OCI-LY1 (cell line): ENCODE data around the gene HOXA9.

ENCODE experiments used
- H2AFZ ChIP-seq: fragments of 200-600 bp; sonication (generic), shearing (Covaris generic); 2 replicates; pipeline ENCODE4 v1.6.0; 2014; ENCODE audit warnings: antibody characterized with exemption, mild to moderate bottlenecking, low read length
- H3F3A ChIP-seq: fragments of 200-600 bp; sonication (generic), shearing (Covaris generic); 2 replicates; pipeline ENCODE4 v1.6.0; 2014; ENCODE audit warnings: mild to moderate bottlenecking, antibody characterized with exemption, low read length, moderate library complexity; ENCODE audit not compliant: insufficient read depth
- H3K27ac ChIP-seq: fragments of 200-600 bp; sonication (generic); 2 replicates; pipeline ENCODE4 v1.5.1; 2014; ENCODE audit warnings: low read length, mixed run types, mild to moderate bottlenecking, low read depth; ENCODE audit not compliant: poor library complexity, severe bottlenecking
- H3K27me3 ChIP-seq: fragments of 200-600 bp; sonication (generic); 2 replicates; pipeline ENCODE4 v1.6.0; 2014; ENCODE audit warnings: antibody characterized with exemption, mild to moderate bottlenecking, low read length, moderate library complexity; ENCODE audit not compliant: insufficient read depth
- H3K36me3 ChIP-seq: fragments of 200-600 bp; sonication (generic); 2 replicates; pipeline ENCODE4 v1.6.1; 2014; ENCODE audit warnings: mild to moderate bottlenecking, antibody characterized with exemption, low read length, moderate library complexity, mixed read lengths; ENCODE audit not compliant: insufficient read depth
- H3K4me1 ChIP-seq: fragments of 200-600 bp; sonication (generic); 2 replicates; pipeline ENCODE4 v1.5.1; 2014; ENCODE audit warnings: mild to moderate bottlenecking, low read length, moderate library complexity; ENCODE audit not compliant: insufficient read depth, severe bottlenecking
- H3K4me2 ChIP-seq: fragments of 200-600 bp; sonication (generic), shearing (Covaris generic); 2 replicates; pipeline ENCODE4 v1.6.1; 2014; ENCODE audit warnings: low read length
- H3K4me3 ChIP-seq: fragments of 200-600 bp; sonication (generic); 2 replicates; pipeline ENCODE4 v1.5.1; 2014; ENCODE audit warnings: low read length, low read depth, mild to moderate bottlenecking, mixed read lengths; ENCODE audit not compliant: poor library complexity, severe bottlenecking
- H3K79me2 ChIP-seq: fragments of 200-600 bp; shearing (Covaris generic); 2 replicates; pipeline ENCODE4 v1.6.1; 2016; ENCODE audit warnings: mixed run types, low read length, mixed read lengths; ENCODE audit not compliant: insufficient read depth
- H3K9ac ChIP-seq: fragments of 200-600 bp; sonication (generic), shearing (Covaris generic); 2 replicates; pipeline ENCODE4 v1.6.1; 2014; ENCODE audit warnings: mild to moderate bottlenecking, low read length, mixed read lengths
- H3K9me2 ChIP-seq: fragments of 200-600 bp; sonication (generic), shearing (Covaris generic); 2 replicates; pipeline ENCODE4 v1.6.1; 2014; ENCODE audit warnings: low read depth, mild to moderate bottlenecking, low read length, mixed read lengths
- H3K9me3 ChIP-seq: fragments of 200-600 bp; shearing (Covaris generic); 2 replicates; pipeline ENCODE4 v1.6.1; 2014; ENCODE audit warnings: low read length, mixed read lengths
- H4K20me1 ChIP-seq: fragments of 200-600 bp; sonication (generic), shearing (Covaris generic); 2 replicates; pipeline ENCODE4 v1.6.0; 2016; ENCODE audit warnings: mild to moderate bottlenecking, low read length; ENCODE audit not compliant: insufficient read depth
- CTCF ChIP-seq: fragments of 200-600 bp; sonication (generic), shearing (Covaris generic); IDR thresholded peaks from 2 replicates; pipeline ENCODE4 v1.5.1; 2017; ENCODE audit warnings: mild to moderate bottlenecking, antibody characterized with exemption, low read length, moderate library complexity, mixed read lengths
- EZH2 ChIP-seq: fragments of 200-600 bp; sonication (generic), shearing (Covaris generic); IDR thresholded peaks from 2 replicates; pipeline ENCODE4 v1.8.0; 2017; ENCODE audit warnings: borderline replicate concordance, mixed run types, mild to moderate bottlenecking, antibody characterized with exemption, low read length, moderate library complexity, mixed read lengths

The HOXA9 gene

GRCh38 chr7:27164045-27164366 is 1.3 kb downstream of the HOXA9 start:
- H3K9ac ChIP-seq, result no peak overlapping the region
- H3K36me3 ChIP-seq, result no peaks in the 10 kb centered on the region
- H2AFZ ChIP-seq, result no peak overlapping the region
- no peaks in the 10 kb centered on the region for H3K79me2 ChIP-seq
- H3K27ac ChIP-seq, result no peak overlapping the region
- no peaks in the 10 kb centered on the region for H3K9me2 ChIP-seq
- H4K20me1 ChIP-seq, result no peaks in the 10 kb centered on the region
- H3K9me3 ChIP-seq, result no peaks in the 10 kb centered on the region
- H3K4me3 ChIP-seq, result no peak overlapping the region
- H3F3A ChIP-seq, result 0 out of 2 replicates have a peak, but pooled peaks cover 8% of the 10 kb centered on the region
- no peak overlapping the region for H3K4me2 ChIP-seq
- TF ChIP-seq EZH2 (no peak), CTCF (no peak)
- H3K27me3 ChIP-seq, result peaks cover 4% of the 10 kb centered on the region; the same call in 1 of the 2 replicates
- H3K4me1 ChIP-seq, result peaks cover 13% of the 10 kb centered on the region

GRCh38 chr7:27163288-27164044 is 1.9 kb downstream of the HOXA9 start:
- H4K20me1 ChIP-seq, result no peaks in the 10 kb centered on the region
- peaks cover 4% of the 10 kb centered on the region; the same call in 1 of the 2 replicates for H3K27me3 ChIP-seq
- H3K9ac ChIP-seq, result no peak overlapping the region
- TF ChIP-seq EZH2 (no peak), CTCF (no peak)
- H3K79me2 ChIP-seq, result no peaks in the 10 kb centered on the region
- no peaks in the 10 kb centered on the region for H3K36me3 ChIP-seq
- H3K9me2 ChIP-seq, result no peaks in the 10 kb centered on the region
- H3K27ac ChIP-seq, result no peak overlapping the region
- H3K4me2 ChIP-seq, result no peak overlapping the region
- H3K9me3 ChIP-seq, result no peaks in the 10 kb centered on the region
- H3F3A ChIP-seq, result 0 out of 2 replicates have a peak, but pooled peaks cover 8% of the 10 kb centered on the region
- no peak overlapping the region for H3K4me3 ChIP-seq
- no peak overlapping the region for H2AFZ ChIP-seq
- H3K4me1 ChIP-seq, result peaks cover 13% of the 10 kb centered on the region

GRCh38 chr7:27162561-27163287 is 2.6 kb downstream of the HOXA9 start:
- Histone ChIP-seq H2AFZ (no peak overlapping the region), H3K36me3 (no peaks in the 10 kb centered on the region), H3K4me3 (no peak overlapping the region), H3K4me2 (no peak overlapping the region), H3K4me1 (peaks cover 13% of the 10 kb centered on the region), H4K20me1 (no peaks in the 10 kb centered on the region), H3K9ac (no peak overlapping the region), H3K9me3 (no peaks in the 10 kb centered on the region), H3K9me2 (no peaks in the 10 kb centered on the region), H3F3A (0 out of 2 replicates have a peak, but pooled peaks cover 8% of the 10 kb centered on the region), H3K27ac (no peak overlapping the region), H3K27me3 (peaks cover 4% of the 10 kb centered on the region; the same call in 1 of the 2 replicates), H3K79me2 (no peaks in the 10 kb centered on the region)
- TF ChIP-seq EZH2 (no peak), CTCF (no peak)
